Measurements from ENCODE around the gene ARID1B.

Gene ARID1B

DNA sequence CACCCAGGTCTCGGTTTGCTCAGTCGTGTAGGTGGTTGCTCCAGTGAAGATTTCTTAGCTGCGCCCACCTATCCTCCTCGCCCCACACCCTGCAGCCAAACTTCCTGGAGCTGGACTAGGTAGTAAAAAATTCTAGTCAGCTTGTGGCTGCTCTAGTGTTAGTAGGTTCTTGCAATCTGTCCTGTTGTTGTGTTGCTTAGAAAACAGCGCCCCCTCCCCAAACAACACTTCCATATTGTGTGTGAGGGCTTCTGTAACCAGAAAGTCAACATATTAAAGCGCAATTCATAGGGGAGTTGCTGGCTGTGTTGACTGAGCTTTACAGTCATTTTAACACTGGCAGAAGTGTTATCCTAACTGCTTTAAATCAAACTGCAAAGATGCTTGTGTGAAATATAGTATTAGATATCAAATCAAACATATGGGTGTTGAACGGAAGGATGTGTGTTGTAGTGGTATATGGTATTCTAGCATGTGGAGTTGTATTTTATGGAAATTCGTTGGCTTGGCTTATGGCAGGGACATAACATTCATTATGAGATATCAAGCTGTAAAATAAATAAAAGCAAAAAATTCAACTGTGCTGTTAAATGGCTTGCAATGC lies 122.5 kb downstream of the ARID1B start:
- 93% methylated on average over 7 of the region's 8 CpGs for WGBS
- no peaks in the 10 kb centered on the region for H3K27me3 ChIP-seq (ENCODE audit: insufficient read depth, low read length)
- H3K9ac ChIP-seq (ENCODE audit: low read depth, low read length): no peak overlapping the region

DNA sequence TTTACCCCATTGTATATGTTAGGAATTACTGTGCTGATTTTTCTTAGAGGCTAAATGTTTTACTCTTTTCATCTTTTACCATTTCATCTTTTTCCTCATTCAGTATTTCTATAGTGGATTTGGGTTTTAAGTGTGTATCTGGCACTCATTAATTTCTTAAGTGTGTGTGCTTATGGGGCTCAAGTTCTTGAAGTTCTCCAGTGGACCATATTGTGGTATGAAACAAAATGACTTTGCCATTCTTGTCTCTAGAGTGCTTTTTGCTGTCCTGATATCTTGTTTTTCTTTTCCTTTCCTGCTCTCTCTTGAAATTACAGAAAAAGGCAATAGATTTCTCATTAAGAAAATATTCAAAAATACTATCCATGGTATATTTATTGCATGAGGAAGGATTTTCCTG lies 123.1 kb downstream of the ARID1B start:
- H3K36me3 ChIP-seq (ENCODE audit: insufficient read depth, low read length): peaks cover 15% of the 10 kb centered on the region
- no peaks in the 10 kb centered on the region for H3K4me1 ChIP-seq (ENCODE audit: insufficient read depth, low read length)

More for the DNA sequence above, 122.5 kb downstream of the ARID1B start:
- peaks cover 15% of the 10 kb centered on the region for H3K36me3 ChIP-seq (ENCODE audit: insufficient read depth, low read length)
- no peaks in the 10 kb centered on the region for H3K4me1 ChIP-seq (ENCODE audit: insufficient read depth, low read length)
- H3K27ac ChIP-seq (ENCODE audit: low read depth, low read length): no peak overlapping the region; the same call in 1 of the 2 replicates
- no peaks in the 10 kb centered on the region for H3K9me3 ChIP-seq (ENCODE audit: insufficient read depth, low read depth, low read length)
- no peak overlapping the region for H3K4me3 ChIP-seq (ENCODE audit: low read length)

GRCh38 chr6:156901309-156902019 lies 124.3 kb downstream of the ARID1B start:
- no peaks in the 10 kb centered on the region for H3K27me3 ChIP-seq (ENCODE audit: insufficient read depth, low read length)
- 88% methylated on average over 8 of the region's 9 CpGs for WGBS
- no peak overlapping the region for H3K27ac ChIP-seq (ENCODE audit: low read depth, low read length)
- peaks cover 15% of the 10 kb centered on the region for H3K36me3 ChIP-seq (ENCODE audit: insufficient read depth, low read length)
- H3K9me3 ChIP-seq (ENCODE audit: insufficient read depth, low read depth, low read length): no peaks in the 10 kb centered on the region
- H3K4me1 ChIP-seq (ENCODE audit: insufficient read depth, low read length): no peaks in the 10 kb centered on the region
- no peak overlapping the region for H3K9ac ChIP-seq (ENCODE audit: low read depth, low read length)
- no peak overlapping the region for H3K4me3 ChIP-seq (ENCODE audit: low read length)

More for the DNA sequence above, 123.1 kb downstream of the ARID1B start:
- Histone ChIP-seq H3K27me3 (ENCODE audit: insufficient read depth, low read length) (no peaks in the 10 kb centered on the region), H3K27ac (ENCODE audit: low read depth, low read length) (no peak overlapping the region), H3K9ac (ENCODE audit: low read depth, low read length) (no peak overlapping the region), H3K9me3 (ENCODE audit: insufficient read depth, low read depth, low read length) (no peaks in the 10 kb centered on the region), H3K4me3 (ENCODE audit: low read length) (no peak overlapping the region)

DNA sequence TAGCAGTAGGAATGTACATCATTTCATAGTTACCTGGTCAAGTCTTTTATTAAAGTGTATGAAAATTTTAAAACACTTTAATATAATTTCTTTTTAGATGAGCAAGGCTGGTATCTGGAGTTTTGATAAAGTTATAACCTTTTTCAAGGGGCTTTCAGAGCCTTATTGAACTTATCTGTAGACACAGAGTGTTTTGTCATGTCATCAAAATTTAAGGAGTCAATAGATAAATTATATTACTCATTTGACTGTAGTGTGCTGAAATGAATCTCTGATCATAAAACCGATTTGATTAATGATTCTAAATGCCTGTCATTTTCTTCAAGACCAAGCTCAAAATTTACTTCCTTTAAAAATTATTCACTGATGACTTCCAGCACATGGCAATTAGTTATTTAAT lies 125.6 kb downstream of the ARID1B start:
- H3K9me3 ChIP-seq (ENCODE audit: insufficient read depth, low read depth, low read length): no peaks in the 10 kb centered on the region
- WGBS: 89% methylated on average over 1 of the region's 1 CpG

DNA sequence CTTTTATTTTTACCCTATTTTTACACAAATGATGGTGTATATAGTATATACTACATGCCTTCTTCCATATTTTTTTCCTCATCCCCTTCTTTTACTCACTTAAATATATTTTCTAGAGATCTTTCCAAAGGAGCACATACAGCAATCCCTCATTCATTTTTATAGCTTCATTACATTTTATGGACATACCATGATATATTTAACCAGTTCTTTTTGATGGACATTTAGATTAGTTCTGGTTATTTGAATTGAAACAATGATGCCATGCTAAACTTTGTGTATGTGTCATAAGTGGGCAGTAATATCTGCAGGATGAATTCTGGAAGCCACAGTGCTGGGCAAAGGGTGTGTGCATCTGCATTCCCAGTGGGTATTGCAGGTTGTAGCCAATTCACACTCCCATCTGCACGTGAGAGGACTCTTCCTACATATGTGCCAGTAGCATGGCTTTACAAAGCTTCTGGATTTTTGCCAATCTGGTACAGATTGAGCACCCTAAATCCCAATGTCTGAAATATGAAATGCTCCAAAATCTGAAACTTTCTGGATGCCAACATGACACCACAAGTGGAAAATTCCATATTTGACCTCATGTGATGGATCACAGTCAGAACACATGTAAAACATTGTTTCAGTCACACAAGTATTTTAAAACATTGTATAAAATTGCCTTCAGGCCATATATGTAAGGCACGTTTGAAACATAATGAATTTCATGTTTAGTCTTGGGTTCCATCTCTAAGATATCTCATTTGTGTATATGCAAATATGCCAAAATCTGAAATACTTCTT lies 127.2 kb downstream of the ARID1B start:
- no peak overlapping the region for H3K27ac ChIP-seq (ENCODE audit: low read depth, low read length)
- 0 out of 2 replicates have a peak, but pooled peaks cover 4% of the 10 kb centered on the region for H3K4me1 ChIP-seq (ENCODE audit: insufficient read depth, low read length)
- H3K9ac ChIP-seq (ENCODE audit: low read depth, low read length): no peak overlapping the region
- 92% methylated on average over 2 of the region's 2 CpGs for WGBS
- H3K27me3 ChIP-seq (ENCODE audit: insufficient read depth, low read length): no peaks in the 10 kb centered on the region
- no peaks in the 10 kb centered on the region for H3K9me3 ChIP-seq (ENCODE audit: insufficient read depth, low read depth, low read length)
- no peak overlapping the region for H3K4me3 ChIP-seq (ENCODE audit: low read length)
- H3K36me3 ChIP-seq (ENCODE audit: insufficient read depth, low read length): peaks cover 15% of the 10 kb centered on the region

More for the DNA sequence above, 125.6 kb downstream of the ARID1B start:
- peaks cover 15% of the 10 kb centered on the region for H3K36me3 ChIP-seq (ENCODE audit: insufficient read depth, low read length)
- H3K27ac ChIP-seq (ENCODE audit: low read depth, low read length): no peak overlapping the region
- no peak overlapping the region for H3K9ac ChIP-seq (ENCODE audit: low read depth, low read length)
- no peak overlapping the region for H3K4me3 ChIP-seq (ENCODE audit: low read length)
- 0 out of 2 replicates have a peak, but pooled peaks cover 4% of the 10 kb centered on the region for H3K4me1 ChIP-seq (ENCODE audit: insufficient read depth, low read length)
- H3K27me3 ChIP-seq (ENCODE audit: insufficient read depth, low read length): no peaks in the 10 kb centered on the region

- no peak overlapping the region for H3K9ac ChIP-seq (ENCODE audit: low read depth, low read length)
- no peak overlapping the region for H3K4me3 ChIP-seq (ENCODE audit: low read length)
- WGBS: no CpG with 5 or more reads among the region's 1 CpG
- no peaks in the 10 kb centered on the region for H3K27me3 ChIP-seq (ENCODE audit: insufficient read depth, low read length)
- H3K4me1 ChIP-seq (ENCODE audit: insufficient read depth, low read length): 0 out of 2 replicates have a peak, but pooled peaks cover 4% of the 10 kb centered on the region
- peaks cover 15% of the 10 kb centered on the region for H3K36me3 ChIP-seq (ENCODE audit: insufficient read depth, low read length)
- H3K9me3 ChIP-seq (ENCODE audit: insufficient read depth, low read depth, low read length): no peaks in the 10 kb centered on the region
- no peak overlapping the region for H3K27ac ChIP-seq (ENCODE audit: low read depth, low read length)
Measured at GRCh38 chr6:156905801-156906200, 128.6 kb downstream of the ARID1B start.

DNA sequence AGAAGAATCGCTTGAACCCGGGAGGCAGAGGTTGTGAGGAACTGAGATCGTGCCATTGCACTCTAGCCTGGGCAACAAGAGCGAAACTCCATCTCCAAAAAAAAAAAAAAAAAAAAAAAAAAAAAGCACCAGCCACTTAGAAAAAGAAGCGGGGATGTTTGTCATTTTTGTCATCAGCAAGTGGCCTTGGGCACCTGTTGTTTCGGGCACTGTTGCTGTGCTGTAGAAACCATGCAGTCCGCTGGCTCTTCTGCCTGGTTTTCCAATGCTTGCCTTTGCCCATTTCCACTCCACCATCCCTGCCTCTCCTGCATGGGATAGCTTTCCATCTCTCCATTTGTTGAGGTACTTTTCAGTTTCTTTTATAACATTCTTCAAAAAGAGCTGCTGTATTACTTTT lies 129.3 kb downstream of the ARID1B start:
- Histone ChIP-seq H3K9ac (ENCODE audit: low read depth, low read length) (no peak overlapping the region), H3K36me3 (ENCODE audit: insufficient read depth, low read length) (peaks cover 15% of the 10 kb centered on the region), H3K4me3 (ENCODE audit: low read length) (no peak overlapping the region), H3K4me1 (ENCODE audit: insufficient read depth, low read length) (0 out of 2 replicates have a peak, but pooled peaks cover 4% of the 10 kb centered on the region), H3K27ac (ENCODE audit: low read depth, low read length) (no peak overlapping the region), H3K9me3 (ENCODE audit: insufficient read depth, low read depth, low read length) (no peaks in the 10 kb centered on the region), H3K27me3 (ENCODE audit: insufficient read depth, low read length) (no peaks in the 10 kb centered on the region)
- WGBS: 92% methylated on average over 7 of the region's 7 CpGs

DNA sequence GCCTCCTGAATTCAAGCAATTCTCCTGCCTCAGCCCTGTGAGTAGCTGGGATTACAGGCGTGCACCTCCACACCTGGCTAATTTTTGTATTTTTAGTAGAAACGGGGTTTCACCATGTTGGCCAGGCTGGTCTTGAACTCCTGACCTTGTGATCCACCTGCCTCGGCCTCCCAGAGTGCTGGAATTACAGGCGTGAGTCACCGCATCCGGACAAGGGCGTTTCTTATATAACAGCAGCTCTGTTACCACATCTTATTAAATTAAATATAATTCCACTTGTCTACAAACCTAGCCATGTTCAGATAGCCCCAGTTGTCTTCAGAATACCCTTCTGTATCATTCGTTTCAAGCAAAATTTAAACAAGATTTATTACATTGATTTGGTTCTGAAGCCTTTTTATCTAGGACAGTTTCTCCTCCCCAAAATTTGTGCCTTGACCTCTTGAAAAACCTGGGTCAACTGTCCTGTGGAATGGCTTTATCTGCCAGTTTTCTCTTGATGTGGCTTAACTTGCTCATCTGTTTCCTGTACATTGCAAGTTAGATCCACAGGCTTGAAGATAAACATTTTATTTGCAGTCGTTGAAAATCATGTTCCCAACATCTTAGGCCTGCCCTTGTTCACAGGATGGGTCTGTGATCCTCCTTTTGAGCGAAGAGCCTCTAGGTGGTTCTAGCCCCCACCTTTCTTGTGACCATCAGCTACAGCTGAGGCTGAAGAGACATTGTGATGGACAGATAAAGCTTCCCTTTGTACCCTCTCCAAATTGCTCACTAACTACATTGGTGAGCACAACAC lies 132.2 kb downstream of the ARID1B start:
- H3K27me3 ChIP-seq (ENCODE audit: insufficient read depth, low read length): no peaks in the 10 kb centered on the region

GRCh38 chr6:156910011-156910334 lies 132.8 kb downstream of the ARID1B start:
- Histone ChIP-seq H3K9me3 (ENCODE audit: insufficient read depth, low read depth, low read length) (no peaks in the 10 kb centered on the region), H3K27me3 (ENCODE audit: insufficient read depth, low read length) (no peaks in the 10 kb centered on the region), H3K36me3 (ENCODE audit: insufficient read depth, low read length) (no peaks in the 10 kb centered on the region), H3K27ac (ENCODE audit: low read depth, low read length) (no peak overlapping the region), H3K9ac (ENCODE audit: low read depth, low read length) (no peak overlapping the region), H3K4me1 (ENCODE audit: insufficient read depth, low read length) (peaks cover 18% of the 10 kb centered on the region), H3K4me3 (ENCODE audit: low read length) (no peak overlapping the region)
- 98% methylated on average over 4 of the region's 4 CpGs for WGBS

More for the DNA sequence above, 132.2 kb downstream of the ARID1B start:
- peaks cover 1% of the 10 kb centered on the region; the same call in 1 of the 2 replicates for H3K36me3 ChIP-seq (ENCODE audit: insufficient read depth, low read length)
- H3K9me3 ChIP-seq (ENCODE audit: insufficient read depth, low read depth, low read length): no peaks in the 10 kb centered on the region
- no peak overlapping the region for H3K4me3 ChIP-seq (ENCODE audit: low read length)
- 94% methylated on average over 10 of the region's 10 CpGs for WGBS
- no peak overlapping the region for H3K9ac ChIP-seq (ENCODE audit: low read depth, low read length)
- peaks cover 18% of the 10 kb centered on the region for H3K4me1 ChIP-seq (ENCODE audit: insufficient read depth, low read length)
- H3K27ac ChIP-seq (ENCODE audit: low read depth, low read length): no peak overlapping the region

DNA sequence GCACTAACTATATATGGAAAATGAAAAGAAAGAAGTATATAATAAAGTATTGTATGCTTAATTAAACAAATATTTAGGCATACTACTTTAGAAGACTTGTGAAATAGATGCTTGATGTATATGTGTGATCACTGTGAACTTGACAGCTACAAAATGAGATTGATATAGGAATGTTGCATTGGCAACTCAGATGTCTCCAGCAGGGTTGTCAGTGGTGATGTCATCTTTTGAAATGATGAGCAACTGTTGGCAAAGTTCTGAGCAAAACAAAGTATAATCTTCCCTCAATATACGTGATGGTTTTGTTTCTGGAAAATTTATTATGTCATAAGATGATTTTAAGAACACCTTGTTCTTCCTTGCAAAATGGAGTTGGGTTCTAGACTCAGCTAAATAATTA lies 133.8 kb downstream of the ARID1B start:
- Histone ChIP-seq H3K9me3 (ENCODE audit: insufficient read depth, low read depth, low read length) (no peaks in the 10 kb centered on the region), H3K4me3 (ENCODE audit: low read length) (no peak overlapping the region), H3K27me3 (ENCODE audit: insufficient read depth, low read length) (no peaks in the 10 kb centered on the region), H3K4me1 (ENCODE audit: insufficient read depth, low read length) (peaks cover 19% of the 10 kb centered on the region), H3K9ac (ENCODE audit: low read depth, low read length) (no peak overlapping the region), H3K27ac (ENCODE audit: low read depth, low read length) (no peak overlapping the region), H3K36me3 (ENCODE audit: insufficient read depth, low read length) (no peaks in the 10 kb centered on the region)
- 100% methylated on average over 1 of the region's 1 CpG for WGBS

Data from HUES64 (cell line).